AG08396 (cell line): ENCODE data around the gene NAA30.

ENCODE experiments used
- DNase-seq: peaks from one replicate; pipeline ENCODE4 v3.0.0; 2012; ENCODE audit warnings: low spot score, mixed read lengths

The NAA30 gene

DNA sequence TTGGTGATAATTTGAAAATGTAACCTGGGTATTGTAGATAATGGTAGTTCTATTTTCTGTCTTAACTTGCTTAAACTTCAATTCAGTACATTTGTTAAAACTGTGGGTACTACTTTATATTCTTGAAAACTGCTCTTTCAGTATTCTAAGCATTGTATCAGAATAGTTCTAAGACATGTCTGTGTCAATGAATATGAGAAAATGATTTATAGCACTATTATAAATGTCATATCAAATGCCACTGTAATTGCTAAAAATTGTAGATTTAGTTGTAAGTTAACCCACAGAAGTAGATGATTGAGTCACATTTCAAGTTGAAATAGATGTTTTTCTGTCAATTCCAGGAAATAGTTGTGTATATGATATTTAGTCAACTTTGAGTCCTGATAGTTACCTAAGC is 2.4 kb downstream of the NAA30 start:
- no peak for DNase-seq

- DNase-seq = no peak
Observed at GRCh38 chr14:57400556-57401494, 10.4 kb downstream of the NAA30 start.

DNA sequence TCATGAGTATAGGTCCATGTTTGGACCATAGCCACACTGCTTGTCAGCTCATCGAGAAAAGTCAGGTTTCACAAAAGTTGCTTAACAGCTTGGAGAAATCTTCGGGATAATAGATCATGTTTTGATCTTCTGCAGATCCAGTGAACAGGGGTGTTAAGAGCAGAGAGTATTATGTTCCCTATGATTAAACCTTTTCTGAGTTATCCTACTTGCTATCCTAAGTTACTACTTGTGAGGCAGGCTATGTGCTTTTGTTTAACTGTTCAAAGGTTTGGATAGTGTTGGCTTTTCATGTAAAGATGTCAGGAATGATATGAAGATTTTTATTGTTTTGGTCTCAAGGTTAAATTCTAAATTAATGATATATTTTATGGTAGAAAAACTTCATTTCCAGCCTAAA is 11.1 kb downstream of the NAA30 start:
- DNase-seq = no peak

DNA sequence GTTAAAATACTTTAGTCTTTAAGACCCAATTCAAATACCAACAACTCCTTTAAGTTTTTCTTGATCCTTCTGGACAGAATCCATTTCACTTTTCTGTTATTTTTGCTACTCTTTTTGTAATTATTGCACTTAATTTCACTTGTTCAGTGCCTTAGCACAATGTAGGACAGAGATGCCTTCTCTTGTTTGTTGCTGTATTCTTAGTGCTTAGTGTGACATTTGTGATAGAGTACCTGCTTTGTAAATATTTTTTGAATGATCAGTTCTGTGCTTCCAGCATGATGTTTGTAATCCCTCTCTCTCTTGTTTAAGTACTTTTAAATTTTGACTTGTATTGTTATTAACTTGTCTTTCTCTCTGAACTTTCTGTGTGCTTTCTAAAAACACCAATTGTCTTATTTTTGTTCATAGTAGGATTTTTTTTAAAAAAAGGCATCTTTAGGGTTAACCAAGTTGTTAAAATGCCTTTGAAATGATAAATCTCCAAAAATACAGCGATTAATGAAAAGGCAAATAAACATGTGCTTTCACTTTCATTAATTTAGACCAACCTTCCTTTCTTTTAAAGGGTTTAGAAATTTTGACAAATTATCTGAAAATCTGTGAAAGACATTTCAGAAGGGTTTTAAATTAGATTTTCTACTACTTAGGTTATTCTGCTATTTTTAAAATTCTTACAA is 11.9 kb downstream of the NAA30 start:
- no peak for DNase-seq

DNA sequence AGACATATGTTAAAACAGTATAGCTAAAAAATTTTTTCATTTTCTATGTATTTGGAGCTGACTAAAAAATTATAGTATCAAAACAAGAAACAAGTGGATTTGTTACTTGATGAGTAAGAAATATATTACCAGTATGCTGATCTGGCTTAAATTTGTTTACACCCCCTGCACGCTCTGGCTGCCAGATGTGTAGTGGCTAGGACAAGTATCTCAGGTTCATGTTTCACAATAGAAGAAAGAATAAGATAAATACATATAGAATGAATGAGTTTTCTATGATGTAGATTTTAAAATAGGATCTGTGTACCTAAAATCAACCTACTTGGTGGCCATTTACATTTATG is 13.1 kb downstream of the NAA30 start:
- DNase-seq = no peak

DNA sequence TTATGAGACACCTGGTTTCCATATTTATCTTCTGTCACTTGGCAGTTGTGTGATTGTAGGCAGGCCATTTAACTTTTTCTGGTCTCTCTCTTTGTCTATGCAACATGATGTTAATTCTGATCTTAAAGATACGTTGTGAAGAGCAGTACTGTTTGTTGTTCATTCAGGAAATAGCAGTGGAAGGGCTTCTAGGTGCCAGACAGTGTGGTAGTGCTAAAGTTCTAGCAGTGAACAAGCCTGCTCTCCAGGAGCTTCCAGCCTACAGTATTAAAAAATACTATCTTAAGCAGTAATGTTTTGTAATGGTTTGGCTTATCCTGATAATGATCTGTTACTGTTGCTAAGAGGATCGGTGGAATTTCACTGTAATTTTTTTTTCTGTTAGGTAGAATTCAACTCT is 15.2 kb downstream of the NAA30 start:
- DNase-seq = no peak

DNA sequence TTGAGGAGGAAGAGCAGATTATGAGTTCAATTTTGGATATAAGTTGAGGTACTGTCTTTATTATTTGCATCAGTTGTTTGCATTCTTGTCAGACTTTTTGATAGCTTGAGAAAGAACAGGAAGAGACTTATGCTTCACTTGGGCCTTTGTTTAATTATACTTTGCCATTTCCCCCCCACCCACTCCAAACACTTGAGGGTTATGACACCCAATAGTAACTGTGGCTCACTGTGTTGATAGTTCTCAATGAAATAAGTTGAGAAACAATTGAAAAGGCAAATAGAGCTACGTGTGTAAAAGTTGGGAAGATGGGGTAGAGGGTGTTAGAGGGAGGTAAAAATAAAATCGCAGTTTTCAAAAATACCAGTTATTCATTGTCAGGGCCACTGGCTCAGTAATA is 17.7 kb downstream of the NAA30 start:
- no peak for DNase-seq

GRCh38 chr14:57408634-57409033 is 18.2 kb downstream of the NAA30 start:
- DNase-seq = no peak

- no peak for DNase-seq
Observed at GRCh38 chr14:57412341-57412740, 22.0 kb downstream of the NAA30 start.

- DNase-seq = no peak
Observed at GRCh38 chr14:57413849-57414248, 23.5 kb downstream of the NAA30 start.

DNA sequence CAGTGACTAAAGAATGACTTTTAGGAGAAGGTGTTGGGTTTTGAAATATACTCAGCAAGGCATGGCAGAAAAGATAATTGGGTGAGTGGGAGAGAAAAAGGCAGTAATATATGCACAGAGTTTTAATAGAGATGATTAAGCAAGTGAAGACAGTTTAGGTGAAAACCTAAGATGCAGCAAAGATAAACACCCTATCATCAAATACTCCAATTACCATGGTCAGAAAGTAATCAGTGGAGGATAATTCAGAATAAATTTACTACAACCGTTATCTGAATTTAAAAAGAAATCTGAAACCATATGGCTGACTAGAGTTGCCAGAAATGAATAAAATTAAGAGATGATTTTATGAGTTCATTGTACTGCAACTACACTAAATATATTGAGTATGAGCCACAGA is 26.8 kb downstream of the NAA30 start:
- no peak for DNase-seq

DNA sequence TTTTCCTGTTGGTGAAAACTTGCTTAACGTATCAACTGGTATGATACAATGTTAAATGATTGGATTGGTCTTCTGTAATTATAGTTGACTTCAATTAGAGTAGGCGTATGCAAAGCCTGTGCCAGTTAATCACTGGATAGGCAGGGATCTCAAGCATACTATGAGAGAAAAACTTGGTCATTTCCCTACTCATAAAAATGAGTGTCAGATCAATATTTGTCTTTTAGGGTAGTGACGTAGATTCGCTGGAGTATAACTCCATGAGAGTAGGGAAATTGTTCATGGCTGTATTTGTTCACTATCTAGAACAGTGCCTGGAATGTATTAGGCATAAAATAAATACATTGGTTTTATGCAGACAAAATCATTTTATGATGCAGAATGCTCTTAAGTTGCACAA is 28.6 kb downstream of the NAA30 start:
- DNase-seq = no peak

DNA sequence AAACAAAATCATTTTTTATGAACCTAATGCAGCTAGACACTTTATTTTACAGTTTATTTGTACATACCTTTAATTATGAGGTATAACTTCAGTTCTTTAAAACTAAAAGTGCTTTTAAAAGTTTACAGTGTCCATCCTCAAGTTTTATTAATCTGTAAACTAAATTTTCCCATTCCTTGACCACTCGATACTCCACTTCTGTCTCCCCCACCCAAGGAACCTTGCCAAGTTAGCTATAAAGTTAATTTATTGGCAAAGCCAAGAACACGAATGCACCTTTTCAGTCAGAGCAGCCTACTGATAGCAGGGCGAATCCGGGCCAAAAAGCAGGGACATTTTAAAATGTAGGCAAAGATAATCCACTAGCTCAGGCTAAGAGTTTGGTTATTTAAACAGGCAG is 29.6 kb downstream of the NAA30 start:
- DNase-seq = no peak

DNA sequence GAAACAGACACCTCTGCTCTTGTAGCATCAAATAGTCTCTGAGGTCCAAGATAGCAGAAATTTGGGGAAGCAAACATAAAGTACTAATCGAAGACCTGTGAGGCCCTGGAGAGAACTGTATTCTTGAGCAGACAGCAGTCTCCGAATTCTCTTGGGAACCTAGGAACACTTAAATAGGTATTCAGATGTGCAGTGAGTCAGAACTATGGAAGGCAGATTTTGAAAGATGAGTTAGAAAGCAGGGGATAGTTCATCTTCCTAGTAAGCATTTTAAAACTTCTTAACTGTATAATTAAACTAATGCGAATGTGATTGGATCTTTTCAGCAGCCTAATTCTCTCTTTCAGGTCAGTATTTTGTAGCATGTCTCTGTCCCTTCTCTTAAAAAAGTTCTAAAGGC is 30.6 kb downstream of the NAA30 start:
- DNase-seq = no peak

GRCh38 chr14:57435923-57436322 is 45.5 kb downstream of the NAA30 start:
- DNase-seq = no peak

- no peak for DNase-seq
Observed at GRCh38 chr14:57461777-57462320, 71.5 kb downstream of the NAA30 start.

- no peak for DNase-seq
Observed at GRCh38 chr14:57462551-57462950, 72.2 kb downstream of the NAA30 start.

DNA sequence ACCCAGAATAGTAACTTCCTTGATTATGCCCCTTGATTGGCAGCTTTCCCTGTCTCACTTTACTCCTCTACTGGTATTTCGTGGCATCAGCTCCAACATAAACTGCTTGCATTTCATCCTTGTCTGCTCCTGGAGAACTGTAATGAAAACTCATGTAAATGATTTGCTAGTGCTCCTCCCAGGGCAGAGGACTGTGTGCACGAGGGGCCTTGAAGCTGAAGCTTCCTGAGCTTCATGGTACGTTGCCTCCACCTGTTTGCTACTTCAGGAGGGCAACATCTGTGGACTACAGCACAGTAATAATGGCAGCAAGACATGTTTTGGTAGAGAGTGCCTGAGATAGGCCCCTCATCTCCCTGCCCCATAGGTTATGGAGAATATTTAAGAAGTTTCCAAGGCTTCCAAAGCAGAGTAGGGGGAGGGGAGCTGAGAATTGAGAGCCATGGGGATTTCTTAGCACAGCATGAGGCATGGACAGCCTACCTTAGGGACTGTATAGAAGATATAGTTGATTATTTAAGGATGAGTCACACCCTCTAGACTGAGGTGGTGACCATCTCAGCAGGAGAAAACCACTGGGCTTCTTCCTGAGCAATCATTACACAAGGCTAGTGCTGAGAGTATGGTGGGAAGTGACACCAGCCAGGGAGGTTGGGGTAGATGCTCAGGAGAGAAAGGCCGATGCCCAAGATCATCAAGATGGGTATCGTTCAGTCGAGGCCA is 73.8 kb downstream of the NAA30 start:
- no peak for DNase-seq
